Measurements from ENCODE around the gene DDX10. TPM values are rescaled to one million over a fixed set of nuclear protein-coding genes. Genes with fewer than 3 reads are reported as not detected.
"Not testable (repeated sequence)": the region's sequence is repeated elsewhere in the genome, so short reads cannot be mapped to it uniquely, and the experiment has no call there.

DDX10 gene
- total and polyA plus RNA-seq, 10 donors = 17.5 to 39.3 (median 23.0) TPM

DNA sequence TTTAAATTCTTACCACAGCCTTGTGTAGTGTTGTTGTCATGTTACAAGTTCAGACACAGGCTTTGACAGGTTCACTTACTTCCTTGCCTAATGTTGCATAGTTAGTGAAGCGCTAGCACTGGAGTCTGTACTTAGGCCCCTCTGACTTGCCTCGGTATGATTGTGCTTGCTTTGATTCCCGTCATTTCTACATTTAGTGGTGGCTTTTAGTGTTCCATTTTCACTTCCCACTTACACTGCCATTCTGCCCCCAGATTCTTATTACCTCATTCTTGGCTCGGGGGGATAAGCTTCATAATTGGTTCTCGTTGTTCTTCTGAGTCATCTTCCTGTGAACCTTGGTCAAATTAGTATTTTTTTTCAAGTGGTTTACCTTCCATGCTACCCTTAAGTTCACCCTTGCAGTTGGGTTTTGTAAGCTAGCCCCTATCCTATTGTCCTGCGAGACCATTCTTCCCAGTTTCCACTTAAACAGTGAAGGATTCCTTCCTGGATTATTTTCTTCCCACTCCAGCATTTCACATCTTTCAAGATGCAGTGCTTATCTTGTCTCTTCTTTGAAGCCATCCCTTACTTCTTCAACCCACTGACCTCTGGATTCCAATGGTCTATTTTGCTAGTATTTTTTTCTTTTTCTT lies 68.7 kb downstream of the DDX10 start:
- Histone ChIP-seq H3K4me1 (peaks cover 0 to 28% (median 8%) of the 10 kb centered on the region in 6 donors), H3K27me3 (replicated peaks in 1 of 7) (no peaks in the 10 kb centered on the region), H3K27ac (no peak overlapping the region), H3K36me3 (peaks cover 0 to 23% (median 0%) of the 10 kb centered on the region in 6 donors), H3K4me3 (no peak overlapping the region), H3K9me3 (peaks cover 0 to 2% (median 0%) of the 10 kb centered on the region in 8 donors)
- DNase-seq = no peak
- intact Hi-C loops (cut with DNase I; ENCODE audit: low total_unique reads) = no loop called here
- TF ChIP-seq POLR2AphosphoS5 (IDR thresholded peaks at IDR 0.05) (no peak), POLR2A (IDR thresholded peaks at IDR 0.05) (no peak)
- TF ChIP-seq, protein P1, sequence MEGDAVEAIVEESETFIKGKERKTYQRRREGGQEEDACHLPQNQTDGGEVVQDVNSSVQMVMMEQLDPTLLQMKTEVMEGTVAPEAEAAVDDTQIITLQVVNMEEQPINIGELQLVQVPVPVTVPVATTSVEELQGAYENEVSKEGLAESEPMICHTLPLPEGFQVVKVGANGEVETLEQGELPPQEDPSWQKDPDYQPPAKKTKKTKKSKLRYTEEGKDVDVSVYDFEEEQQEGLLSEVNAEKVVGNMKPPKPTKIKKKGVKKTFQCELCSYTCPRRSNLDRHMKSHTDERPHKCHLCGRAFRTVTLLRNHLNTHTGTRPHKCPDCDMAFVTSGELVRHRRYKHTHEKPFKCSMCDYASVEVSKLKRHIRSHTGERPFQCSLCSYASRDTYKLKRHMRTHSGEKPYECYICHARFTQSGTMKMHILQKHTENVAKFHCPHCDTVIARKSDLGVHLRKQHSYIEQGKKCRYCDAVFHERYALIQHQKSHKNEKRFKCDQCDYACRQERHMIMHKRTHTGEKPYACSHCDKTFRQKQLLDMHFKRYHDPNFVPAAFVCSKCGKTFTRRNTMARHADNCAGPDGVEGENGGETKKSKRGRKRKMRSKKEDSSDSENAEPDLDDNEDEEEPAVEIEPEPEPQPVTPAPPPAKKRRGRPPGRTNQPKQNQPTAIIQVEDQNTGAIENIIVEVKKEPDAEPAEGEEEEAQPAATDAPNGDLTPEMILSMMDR (IDR thresholded peaks at IDR 0.05 in 8 of 11, conservative IDR thresholded peaks at IDR 0.05 in 3 of 11) = no peak
- 43 to 65% (median 49%) methylated on average over 6 of the region's 6 CpGs for WGBS, 5 donors

DNA sequence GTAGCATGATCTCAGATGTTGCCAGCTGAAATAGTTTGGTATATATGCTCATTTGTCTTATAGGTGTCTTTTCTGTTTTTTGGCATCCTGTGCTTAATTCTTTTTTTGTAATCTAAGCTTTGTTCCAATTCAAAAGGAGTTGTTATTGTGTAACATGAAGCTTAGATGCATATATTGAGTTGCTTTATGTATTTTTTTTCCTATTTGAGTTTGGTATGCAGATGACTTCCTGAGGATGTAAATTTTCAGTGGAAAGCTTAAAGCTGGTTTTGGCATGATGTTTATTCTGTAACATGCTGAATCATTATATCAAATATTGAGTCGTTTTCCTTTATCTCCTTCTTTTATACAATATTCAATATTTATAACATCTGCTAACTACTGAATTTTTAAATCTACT lies 69.4 kb downstream of the DDX10 start:
- TF ChIP-seq, protein P1 (IDR thresholded peaks at IDR 0.05 in 8 of 11, conservative IDR thresholded peaks at IDR 0.05 in 3 of 11) = no peak
- TF ChIP-seq POLR2A (IDR thresholded peaks at IDR 0.05) (no peak), POLR2AphosphoS5 (IDR thresholded peaks at IDR 0.05) (no peak)
- peaks cover 0 to 28% (median 8%) of the 10 kb centered on the region in 6 donors for H3K4me1 ChIP-seq
- no peak for DNase-seq
- peaks cover 0 to 23% (median 0%) of the 10 kb centered on the region in 6 donors for H3K36me3 ChIP-seq
- no peak overlapping the region for H3K27ac ChIP-seq
- no peaks in the 10 kb centered on the region for H3K27me3 ChIP-seq (replicated peaks in 1 of 7)
- peaks cover 0 to 2% (median 0%) of the 10 kb centered on the region in 8 donors for H3K9me3 ChIP-seq
- no peak overlapping the region for H3K4me3 ChIP-seq
- intact Hi-C loops (cut with DNase I; ENCODE audit: low total_unique reads) = no loop called here
- WGBS, 5 donors = 40 to 54% (median 44%) methylated on average over 1 of the region's 1 CpG

DNA sequence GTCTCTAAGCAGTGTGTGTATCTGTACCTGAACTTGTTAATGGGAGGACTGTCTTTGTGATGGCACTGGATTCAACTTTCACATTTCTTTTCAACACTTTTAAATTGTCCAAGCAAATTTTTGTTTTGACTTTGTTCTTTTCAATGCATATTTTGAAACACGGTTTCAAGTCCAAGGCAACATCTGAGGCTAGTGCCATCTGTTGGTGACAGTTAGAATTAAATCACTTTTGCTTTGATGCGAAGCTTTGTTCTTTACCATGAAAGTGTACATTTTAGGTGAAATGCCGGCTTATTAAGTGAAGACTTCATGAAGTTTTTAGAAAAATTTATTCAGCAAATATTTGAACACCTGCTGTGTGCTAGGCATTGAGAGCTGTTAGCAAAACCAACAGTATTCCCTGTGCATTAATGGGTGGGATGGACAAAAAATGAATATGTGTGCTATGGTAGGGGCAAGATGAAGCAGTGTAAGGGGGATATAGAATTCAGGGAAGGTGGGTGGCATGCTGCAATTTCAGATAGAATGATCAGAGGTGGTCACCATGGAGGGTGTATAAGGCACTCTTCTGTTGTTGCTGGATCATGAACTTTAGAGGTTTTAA lies 70.2 kb downstream of the DDX10 start:
- H3K9me3 ChIP-seq = peaks cover 0 to 4% (median under 1%) of the 10 kb centered on the region in 8 donors
- H3K4me1 ChIP-seq = peaks cover 0 to 28% (median 8%) of the 10 kb centered on the region in 6 donors
- no peak for DNase-seq
- H3K27ac ChIP-seq = no peak overlapping the region
- intact Hi-C loops (cut with DNase I; ENCODE audit: low total_unique reads) = no loop called here
- peaks cover 0 to 23% (median 0%) of the 10 kb centered on the region in 6 donors for H3K36me3 ChIP-seq
- WGBS, 5 donors = 64 to 83% (median 75%) methylated on average over 3 of the region's 3 CpGs
- H3K27me3 ChIP-seq (replicated peaks in 1 of 7) = no peaks in the 10 kb centered on the region
- no peak for TF ChIP-seq POLR2A (IDR thresholded peaks at IDR 0.05)
- no peak for TF ChIP-seq POLR2AphosphoS5 (IDR thresholded peaks at IDR 0.05)
- TF ChIP-seq, protein P1 (IDR thresholded peaks at IDR 0.05 in 8 of 11, conservative IDR thresholded peaks at IDR 0.05 in 3 of 11) = peak in 7 of 11 experiments; percentile 18 to 55 (median 43)
- H3K4me3 ChIP-seq = no peak overlapping the region

DNA sequence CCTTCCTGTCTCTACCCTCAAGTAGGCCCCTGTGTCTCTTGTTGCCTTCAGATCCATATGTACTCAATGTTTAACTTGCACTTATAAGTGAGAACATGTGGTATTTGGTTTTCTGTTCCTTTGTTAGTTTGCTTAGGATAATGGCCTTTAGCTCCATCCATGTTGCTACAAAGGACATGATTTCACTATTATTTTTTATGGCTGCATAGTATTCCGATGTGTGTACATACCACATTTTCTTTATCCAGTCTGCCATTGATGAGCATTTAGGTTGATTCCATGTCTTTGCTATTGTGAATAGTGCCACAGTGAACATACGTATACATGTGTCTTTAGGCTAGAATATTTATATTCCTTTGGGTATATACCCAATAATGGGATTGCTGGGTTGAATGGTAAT lies 75.3 kb downstream of the DDX10 start:
- 95 to 98% (median 96%) methylated on average over 2 of the region's 2 CpGs for WGBS, 5 donors
- DNase-seq; H3K4me3 ChIP-seq; intact Hi-C loops (cut with DNase I; ENCODE audit: low total_unique reads); H3K27ac ChIP-seq; H3K27me3 ChIP-seq (replicated peaks in 1 of 7); H3K4me1 ChIP-seq: not testable (repeated sequence)
- Histone ChIP-seq H3K36me3 (peaks cover 0 to 10% (median 0%) of the 10 kb centered on the region in 6 donors), H3K9me3 (peaks cover 0 to 18% (median 12%) of the 10 kb centered on the region in 8 donors)

Data from spleen (tissue), 11 donors.